T-helper 1 cell treated with Interleukin-12 subunit alpha and Interleukin-12 subunit beta and Interleukin-4 antibody, amounts not matched to agents 30 ng/mL and 1 ng/mL, for 36 hours (primary cell): ENCODE results near the gene EBF3. TPM values are rescaled to one million over a fixed set of nuclear protein-coding genes. Genes with fewer than 3 reads are reported as not detected.

Experiments used
- intact Hi-C: fragments of 100-400 bp; cut with micrococcal nuclease; formaldehyde crosslinking; loops from one replicate; pipeline ENCODE4 v1.15.1; 2024
- total RNA-seq: library from RNA; stranded (reverse); gene quantifications from 2 replicates; pipeline ENCODE4 v1.2.3, GENCODE V29; 2022

The EBF3 gene
- total RNA-seq, 1 donor from 2014 or later = not detected

DNA sequence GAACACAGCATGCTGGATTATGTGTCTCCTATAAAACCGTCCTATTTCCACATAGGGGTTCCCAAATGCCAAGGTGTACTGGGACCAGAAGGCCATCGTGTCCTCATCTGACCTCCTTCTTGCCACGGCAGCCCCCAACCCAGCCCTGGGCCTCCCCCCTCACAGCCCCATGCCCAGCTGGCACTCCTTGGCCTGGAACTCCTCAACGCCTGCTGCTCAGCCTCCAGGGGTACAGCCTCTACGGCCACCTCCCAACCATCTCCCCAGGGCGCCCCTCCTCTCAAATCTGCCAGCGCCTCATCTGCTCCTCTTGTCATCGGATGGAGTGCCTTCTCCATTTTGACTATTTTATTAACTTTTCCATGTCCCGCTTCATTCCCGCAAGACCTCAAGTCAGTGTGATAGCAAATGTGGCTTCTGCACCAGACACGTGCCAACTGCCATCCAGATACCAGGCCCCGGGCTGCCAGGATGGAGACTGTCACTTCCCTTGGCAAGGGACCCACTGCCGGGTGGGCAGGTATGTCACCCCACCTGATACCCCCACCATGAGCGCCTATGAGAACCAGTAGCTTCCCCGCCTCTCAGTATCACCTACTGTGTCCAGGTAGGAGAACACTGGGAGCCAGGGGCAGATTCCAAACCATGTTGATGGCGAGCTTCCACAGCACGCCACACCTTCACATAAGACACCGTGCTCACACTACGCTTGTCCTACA lies 106.7 kb downstream of the EBF3 start:
- intact Hi-C loops = no loop called here

DNA sequence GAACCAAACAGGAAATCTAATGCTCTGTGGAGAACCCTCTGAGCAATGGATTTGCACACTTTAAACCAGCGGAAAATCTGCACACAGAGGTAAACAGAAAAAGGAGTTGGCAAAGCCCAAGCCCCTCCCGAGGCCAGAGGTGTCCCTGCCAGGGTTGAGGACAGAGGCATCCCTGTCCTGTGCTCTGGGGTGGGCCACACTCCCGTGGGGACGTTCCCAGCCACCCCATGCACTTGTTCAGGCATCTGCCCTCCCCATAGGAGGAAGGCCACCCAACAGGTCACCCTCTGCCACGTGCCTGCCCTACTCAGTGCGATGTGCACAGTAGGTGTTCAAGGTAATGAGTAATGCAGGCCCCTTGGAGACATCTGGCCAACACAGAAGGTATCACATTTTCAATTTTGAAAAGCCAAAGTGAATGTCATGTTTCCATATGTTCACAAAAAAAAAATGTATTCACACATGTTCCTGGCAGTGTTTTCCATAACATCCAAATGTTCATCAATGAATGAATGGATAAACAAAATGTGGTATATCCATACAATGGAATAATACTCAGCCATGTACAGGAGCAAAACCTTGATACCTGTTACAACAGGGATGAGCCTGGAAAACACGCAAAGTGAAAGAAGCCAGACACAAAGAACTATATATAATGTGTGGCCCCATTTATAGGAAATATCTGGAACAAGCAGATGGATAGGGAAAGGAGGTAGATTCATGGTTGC lies 108.1 kb downstream of the EBF3 start:
- intact Hi-C loops = no loop called here

DNA sequence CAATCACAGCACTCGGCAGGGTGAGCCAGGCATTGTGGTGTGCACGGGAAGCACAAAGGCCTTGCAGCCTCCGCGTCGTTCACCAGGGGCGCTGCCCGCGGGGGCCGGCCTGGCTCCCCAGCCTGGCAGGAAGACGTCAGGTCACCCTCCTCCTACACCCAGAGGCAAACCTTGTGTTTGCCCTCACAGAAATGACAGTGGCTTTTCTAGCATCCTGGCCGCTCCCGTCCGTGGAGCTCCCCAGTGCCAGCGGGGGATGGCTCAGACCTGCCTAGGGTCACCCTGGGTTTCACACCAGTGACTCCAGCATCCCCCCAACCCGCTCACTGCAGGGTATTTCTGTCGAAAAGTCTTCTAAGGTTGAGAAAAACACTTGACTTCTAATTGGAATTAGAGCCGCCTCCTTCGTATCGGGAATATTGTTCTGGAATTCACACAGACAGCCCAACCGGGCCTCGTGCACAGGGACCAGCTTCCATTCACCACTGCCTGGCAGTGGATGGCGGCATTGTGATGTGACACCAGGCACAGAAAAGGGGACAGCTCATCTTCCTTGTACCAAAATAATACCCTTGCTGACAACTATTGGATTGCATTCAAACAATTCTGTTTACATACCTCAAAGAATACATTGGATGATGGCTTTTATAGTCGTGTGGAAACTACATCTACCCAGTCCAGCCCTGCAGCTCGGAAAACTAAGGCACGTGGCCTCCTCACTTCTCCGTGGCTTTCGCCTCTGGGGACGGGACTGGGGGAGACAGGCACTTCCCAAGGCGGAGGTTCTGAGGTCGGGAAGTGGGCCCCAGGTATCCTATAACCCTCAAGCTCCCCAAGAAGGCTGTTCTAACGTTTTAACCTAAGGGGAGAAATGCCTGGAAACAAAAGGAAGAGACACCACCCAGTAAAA lies 109.0 kb downstream of the EBF3 start:
- intact Hi-C loops = no loop called here

DNA sequence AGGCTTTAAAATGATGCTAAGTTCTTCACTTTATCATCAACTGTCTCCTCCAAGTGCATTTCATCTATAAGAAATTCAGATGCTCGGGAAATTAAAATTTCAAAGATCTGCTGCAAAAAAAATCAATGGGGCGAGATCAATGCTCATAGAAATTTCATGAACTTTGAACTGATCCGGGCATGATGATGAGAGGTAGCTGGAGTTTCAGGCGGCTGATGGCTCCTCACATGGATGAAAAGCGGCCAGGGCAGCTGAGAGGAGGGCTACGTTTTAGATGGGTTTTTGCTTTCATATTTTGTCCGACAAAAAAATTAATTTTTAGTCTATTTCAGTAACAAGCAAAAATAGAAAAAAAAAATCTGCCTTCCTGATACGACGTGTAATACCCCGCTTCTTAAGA lies 109.9 kb downstream of the EBF3 start:
- intact Hi-C loops = no loop called here

DNA sequence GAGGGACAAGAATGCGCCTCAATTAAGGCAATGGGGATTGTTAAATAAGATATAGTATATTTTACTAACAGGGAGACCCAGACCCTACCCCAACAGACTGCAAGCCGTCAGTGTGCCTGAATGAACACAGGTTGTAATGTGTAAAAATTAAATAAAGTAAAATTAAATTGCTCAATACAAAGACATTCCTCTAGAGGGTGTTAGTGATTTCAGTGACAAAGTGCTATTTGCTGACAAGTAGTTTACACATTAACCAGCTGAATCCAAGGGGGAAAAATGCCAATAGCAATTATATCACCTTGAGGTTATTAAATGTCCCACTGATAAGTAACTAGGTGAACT lies 110.5 kb downstream of the EBF3 start:
- intact Hi-C loops = no loop called here

DNA sequence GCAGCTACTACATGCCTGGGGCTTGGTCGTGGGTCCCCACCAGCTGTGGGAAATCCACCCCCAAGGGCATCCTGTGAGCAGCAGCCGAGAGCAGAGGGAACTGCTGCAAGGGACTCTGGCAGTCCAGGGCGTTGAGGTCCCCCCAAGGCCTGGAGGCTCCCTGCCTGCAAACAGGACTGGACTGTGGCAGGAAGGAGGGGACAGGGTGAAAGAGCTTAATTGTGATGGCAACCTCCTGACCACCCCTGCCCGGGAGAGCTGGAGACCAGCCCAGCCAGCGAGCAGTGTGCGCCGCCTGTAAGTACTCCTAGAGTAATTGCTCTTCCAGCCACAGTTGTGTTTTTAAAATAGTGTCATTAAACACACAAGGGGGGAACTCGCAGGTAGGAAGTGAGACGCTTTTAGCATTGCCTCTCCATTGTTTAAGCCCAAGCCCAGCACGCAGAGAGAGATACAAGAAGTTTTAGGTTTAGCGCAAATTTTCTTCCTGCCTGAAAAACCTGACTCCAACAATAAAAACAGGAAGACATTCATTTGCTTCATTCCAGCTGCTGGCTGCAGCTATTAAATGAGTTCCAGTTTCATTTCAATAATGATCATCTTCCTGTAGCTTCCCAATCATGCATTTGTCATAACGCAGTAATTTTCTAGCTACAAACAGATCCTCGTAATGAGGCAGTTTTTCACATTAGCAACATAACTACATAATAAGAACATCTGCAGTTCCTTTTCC lies 111.1 kb downstream of the EBF3 start:
- intact Hi-C loops = no loop called here

DNA sequence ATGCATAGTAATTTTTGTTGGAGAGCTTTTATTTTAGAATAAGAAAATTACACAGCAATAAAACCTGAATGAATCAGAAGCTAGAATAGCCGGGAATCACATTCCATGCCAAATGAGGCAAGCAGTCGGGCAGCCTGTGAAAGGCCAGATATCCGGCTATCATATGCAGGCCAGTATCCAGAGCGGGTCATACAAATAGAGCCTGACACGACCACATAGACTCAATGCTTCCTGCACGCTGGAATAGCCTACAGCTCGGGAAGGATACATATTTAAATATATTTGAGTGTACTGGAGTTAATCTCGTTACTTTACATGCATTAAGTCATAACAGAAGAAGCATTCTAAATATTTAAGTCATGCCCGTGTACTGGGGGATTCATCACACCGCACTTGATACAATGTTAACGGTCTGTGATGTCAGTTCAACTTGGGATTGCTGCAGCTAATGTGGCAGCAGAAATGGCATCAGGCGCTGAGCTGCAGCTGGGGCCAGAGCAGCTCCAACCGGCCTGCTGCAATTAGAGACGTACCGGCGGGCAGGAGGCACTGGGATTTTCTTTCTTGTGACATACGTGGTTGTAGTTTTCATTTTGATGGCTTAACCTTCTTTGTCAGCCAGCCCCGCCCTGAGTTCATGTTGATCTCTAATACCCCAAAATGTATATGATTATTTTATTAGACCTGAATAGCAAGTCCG lies 112.0 kb downstream of the EBF3 start:
- intact Hi-C loops = no loop called here

DNA sequence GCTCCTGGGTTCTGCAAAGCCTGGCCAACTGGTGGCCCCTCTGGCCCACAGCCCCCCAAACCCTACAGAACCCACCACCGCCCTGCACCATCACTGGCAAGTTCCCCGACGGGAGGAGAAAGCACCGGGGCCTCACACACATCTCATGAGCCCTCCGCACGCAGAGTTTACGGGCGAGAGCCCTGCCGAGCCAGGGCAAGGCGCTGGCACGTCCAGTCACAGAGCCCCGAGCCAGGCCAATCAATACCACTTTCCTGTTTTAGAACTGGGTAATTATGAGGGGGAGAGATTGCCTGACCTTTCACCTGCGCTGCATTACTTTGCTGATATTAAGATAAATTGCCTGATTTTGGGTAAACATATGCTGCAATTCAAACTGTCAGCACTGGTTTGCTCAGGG lies 113.3 kb downstream of the EBF3 start:
- intact Hi-C loops = no loop called here

DNA sequence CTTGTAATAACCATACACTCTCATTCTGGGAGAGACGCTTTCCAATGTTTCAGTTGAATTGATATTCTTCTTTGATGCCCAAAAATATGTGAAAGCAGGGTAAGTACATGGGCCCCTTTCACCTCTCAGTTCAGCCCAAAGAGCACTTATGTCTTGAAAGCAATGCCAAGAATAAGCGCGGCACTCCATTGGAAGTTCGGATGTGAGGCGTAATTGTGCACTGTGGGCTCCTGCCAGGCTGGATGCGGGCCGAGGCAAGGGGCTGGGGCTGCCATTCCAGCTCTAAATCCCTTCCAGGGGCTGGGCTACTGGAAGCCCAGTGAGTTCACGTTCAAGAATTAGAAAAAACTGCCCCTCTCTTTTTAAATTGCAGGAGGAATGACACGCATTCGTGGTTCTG lies 113.8 kb downstream of the EBF3 start:
- intact Hi-C loops = no loop called here

DNA sequence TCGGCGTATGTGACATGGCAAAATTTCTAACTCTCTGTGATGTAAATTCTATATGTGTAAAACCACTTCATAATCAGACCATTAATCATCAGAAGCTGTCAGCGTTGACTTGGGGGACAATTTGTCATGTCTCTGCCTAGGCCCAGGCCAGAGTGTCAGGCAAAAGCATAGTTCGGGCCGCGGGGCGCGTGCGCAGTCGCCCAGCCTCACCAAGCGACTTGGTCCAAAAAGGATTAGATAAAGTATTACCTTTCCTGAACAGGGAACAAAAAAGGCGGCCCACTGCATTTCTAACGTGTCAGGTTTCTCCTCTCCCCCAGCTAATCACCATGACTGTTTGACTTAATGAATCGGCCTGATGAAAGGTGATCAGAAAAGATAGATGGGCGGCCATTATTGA lies 114.2 kb downstream of the EBF3 start:
- intact Hi-C loops = no loop called here

DNA sequence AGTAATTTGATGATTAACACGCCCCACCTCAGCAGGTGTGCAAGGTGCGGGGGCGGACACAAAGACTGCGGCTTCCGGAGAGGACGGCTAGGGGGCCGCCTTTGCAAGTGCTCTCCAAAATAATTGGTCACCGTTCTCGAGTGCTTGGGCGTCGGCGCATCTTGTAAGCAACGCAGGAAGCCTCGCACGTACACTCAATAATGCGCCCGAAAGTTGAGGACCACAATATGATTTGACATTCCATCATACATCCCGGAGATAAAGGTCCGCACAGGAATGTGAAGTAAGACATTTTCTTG lies 114.7 kb downstream of the EBF3 start:
- intact Hi-C loops = no loop called here

DNA sequence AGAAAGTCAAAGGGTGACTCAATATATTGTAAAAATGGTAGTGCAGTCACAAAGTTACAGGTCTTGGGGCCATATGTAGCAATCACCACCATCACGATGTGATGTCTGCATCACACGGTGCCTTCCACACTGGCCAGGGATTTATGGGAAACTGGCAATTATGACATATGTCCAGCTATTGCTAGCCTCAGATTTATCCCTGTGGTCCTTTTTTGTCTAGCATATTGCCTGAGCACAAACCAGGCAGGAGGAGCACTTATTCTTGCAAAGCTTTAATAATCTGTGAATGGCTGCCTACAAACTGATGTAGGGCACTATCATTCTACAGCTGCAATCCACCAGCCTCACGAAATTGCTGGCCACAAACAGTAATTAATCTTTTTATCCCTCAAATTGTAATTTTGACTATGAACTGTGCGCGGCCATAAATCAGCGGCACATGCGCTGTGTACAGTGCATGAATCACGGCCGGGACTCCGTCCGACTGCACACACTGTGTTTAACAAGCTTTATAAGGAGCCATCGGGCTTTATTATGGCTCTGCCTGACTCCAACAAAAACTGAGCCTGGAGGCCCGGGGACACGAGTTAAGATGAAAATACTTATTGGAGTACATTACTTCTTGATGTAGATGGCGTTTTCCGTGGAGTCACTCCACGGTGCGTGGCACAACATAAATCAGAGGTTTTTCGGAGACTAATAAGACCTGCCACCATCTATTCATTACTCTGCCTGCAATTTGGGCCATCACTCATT lies 115.2 kb downstream of the EBF3 start:
- intact Hi-C loops = no loop called here

DNA sequence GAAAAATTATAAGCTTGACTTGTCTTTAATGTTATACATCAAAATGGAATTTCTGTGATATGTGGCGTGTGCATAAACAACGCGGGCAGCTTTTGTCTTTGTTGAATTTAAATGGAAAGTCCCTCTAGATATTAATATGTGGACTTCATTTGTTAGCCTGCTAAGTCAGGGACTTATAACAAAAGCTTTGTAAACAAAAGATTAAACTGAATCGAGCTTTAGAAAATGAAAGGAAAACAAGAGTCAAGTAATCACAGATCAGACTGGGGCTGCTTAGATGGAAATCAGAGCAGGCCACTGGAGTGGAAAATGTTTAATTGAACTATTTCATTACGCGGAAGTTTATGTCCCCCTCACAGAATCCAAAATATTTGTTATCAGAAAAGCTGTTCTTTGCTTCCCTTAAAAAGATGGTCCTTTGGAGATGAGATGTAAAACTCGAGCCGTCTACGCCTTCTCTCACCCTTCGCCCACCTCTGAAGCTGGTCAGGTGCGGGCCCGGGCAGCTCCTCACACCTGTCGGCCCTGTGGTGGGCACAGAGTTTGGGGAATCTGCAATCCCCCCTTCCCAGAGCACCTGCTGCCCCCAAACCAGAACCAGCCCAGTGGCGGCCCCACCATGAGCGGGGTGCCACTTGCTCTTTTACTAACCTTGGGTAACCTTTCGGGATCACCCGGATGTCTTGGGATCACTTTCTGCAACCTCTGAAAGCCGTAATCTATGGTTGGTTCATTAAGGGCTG lies 116.2 kb downstream of the EBF3 start:
- intact Hi-C loops = no loop called here

DNA sequence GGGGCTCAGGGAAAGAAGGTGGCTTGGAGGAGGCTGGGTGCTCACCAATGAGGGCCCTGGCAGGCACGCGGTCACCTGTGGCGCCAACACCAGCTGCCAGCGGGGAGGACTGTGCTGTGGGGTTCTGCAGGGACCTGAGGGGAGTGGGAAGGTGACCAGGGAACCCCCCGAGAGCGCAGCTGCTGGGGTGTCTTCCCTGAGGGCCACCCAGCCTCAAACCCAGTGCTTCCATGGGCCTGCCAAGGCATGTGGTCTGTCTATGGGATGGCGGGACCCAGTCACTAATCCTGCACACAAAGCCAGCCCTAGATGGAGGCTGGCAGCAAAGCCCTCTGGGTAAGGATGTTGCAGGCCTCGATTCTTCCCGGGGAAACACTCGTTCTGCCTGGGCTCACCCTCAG lies 117.1 kb downstream of the EBF3 start:
- intact Hi-C loops = no loop called here

DNA sequence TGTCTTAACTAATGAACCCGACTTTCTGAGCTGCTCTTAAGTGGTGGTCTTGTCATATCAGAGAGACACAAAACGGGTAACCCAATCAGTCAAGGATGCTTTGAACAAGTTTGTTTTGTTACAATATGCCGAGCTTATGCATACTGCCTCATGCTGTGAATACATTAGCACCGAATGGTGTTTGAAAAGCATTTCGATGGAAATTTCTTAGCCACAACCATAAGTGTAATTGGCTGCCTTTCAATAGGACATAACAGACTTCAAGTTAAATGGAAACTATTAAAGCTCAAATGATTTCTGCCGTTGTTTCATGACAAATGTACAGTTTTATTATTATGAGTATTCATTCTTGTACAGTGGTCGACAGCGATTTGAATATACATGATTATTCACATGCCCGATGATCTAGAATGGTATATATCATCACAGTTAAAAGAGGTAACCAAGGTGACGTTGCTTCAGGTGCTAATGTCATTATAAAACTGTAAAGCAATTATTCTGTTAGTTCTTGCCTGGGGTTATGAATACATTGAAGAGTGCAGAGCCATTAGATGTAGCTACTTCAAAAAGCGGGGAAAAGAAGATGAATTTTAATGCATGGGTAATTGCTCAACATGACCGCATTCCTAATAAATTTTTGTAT lies 118.8 kb downstream of the EBF3 start:
- intact Hi-C loops = no loop called here

DNA sequence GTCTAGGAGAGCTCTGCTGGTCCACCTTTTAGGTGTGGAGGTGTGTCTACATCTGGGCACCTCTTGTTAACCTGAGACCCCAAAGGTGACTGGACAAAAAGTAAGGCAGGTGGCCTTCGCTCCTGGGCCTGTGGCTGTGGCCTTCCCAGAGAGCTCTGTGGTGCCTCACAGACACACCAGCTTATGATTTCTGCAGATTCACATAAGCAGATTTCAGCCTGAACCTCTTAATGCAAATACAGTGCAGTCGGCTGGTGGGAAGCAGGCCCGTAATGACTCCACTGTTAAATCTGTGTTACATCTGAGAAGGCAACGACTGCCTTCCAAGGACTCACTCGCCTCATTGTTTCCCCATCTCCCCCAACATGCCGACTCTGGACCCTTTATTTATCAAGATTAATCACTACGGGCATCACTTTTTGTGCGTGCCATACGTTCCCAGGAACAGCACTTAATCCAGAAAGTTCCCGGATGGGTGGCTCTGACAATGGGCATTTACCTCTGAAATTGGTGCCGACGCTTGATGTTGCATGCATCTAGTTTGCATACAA lies 119.8 kb downstream of the EBF3 start:
- intact Hi-C loops = no loop called here

DNA sequence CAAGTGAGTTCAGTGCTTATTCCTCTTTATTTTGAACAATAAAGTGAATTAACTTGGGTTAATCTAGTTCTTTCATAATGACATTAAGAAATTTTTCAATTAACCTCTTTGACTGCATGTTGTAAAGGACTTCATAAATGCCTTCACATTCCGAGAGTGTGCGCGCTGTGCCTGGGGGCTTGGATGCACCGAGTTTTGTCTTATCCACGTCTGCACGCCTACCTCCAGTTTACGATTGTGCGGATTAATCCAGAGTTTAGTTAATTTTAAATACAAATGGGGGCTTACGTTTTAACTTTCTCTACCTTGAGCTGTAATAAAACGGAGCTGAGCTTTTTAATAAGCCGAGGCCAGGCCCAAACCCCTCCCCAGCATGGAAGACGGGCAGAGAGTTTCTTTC lies 120.4 kb downstream of the EBF3 start:
- intact Hi-C loops = no loop called here

DNA sequence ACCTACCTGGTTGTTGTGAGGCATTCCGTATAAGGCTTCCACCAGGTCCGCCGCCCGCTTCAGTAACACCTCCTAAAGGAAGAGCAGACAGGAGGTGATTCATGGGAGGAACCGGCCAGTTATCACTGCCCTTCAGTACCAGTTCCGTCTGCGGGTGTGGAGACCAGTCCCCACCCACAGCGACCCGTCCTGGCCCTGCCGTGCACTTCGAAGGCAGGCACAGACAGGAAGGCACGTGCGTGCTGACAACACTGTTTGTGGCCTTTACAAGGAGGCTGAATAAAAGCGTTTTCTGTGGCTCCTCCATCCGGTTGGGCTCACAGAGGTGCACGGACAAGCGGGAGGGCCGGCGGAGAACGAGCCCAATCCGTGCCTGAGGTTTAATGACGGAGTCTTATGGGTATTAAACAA lies 120.9 kb downstream of the EBF3 start:
- intact Hi-C loops = no loop called here

DNA sequence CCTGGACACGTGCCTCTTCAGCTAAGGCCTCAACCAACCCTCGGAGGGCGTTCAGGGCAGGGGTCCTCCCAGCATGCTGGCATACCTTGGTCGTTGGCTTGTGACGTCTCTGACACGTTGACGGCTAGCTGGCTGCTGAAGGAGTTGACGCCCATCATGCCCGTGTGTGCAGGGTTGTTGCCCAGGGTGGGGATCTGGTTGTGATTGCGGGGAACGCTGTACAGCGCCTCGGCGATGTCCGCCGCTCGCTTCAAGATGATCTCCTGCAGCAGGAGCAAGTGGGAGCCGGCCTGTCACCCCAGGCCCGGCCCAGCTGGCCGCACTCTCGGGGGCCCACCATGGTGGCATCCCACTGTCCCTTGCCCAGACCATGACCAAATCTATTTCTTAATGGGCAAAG lies 122.0 kb downstream of the EBF3 start:
- intact Hi-C loops = no loop called here
